HepG2 (cell line): ENCODE results near the gene SEC24A. TPM values are rescaled to one million over a fixed set of nuclear protein-coding genes. Genes with fewer than 3 reads are reported as not detected.

Source experiments
- CEBPG ChIP-seq: IDR thresholded peaks from 2 replicates; pipeline ENCODE4 v1.6.1; 2016
- EP300 ChIP-seq, 3 experiments: sonication (generic) in 1 of 3; formaldehyde crosslinking in 1 of 3; IDR thresholded peaks; 2 replicates each; pipeline versions ENCODE4 v1.5.1 to v1.6.1; 2011 to 2020; ENCODE audit warnings: low read depth in 2 of 3, low read length in 2 of 3, borderline replicate concordance in 1 of 3, improper control_type of control experiment in 1 of 3, mild to moderate bottlenecking in 1 of 3, missing genetic modification reagents in 1 of 3, moderate library complexity in 1 of 3
- GATAD1 ChIP-seq: IDR thresholded peaks from 2 replicates; pipeline ENCODE4 v1.6.1; 2016; ENCODE audit warnings: missing genetic modification reagents, missing compliant biosample characterization
- HES4 ChIP-seq: sonication (generic); formaldehyde crosslinking; IDR thresholded peaks from 2 replicates; pipeline ENCODE4 v1.9.0; 2021; ENCODE audit warnings: mild to moderate bottlenecking, missing genetic modification reagents, borderline replicate concordance
- IKZF1 ChIP-seq: fragments of 450-650 bp; IDR thresholded peaks from 2 replicates; pipeline ENCODE4 v1.7.1; 2016
- MAFF ChIP-seq: IDR thresholded peaks from 2 replicates; pipeline ENCODE4 v1.6.1; 2011; ENCODE audit warnings: low read depth, low read length, improper control_type of control experiment
- MYC ChIP-seq: sonication (generic); formaldehyde crosslinking; IDR thresholded peaks from 2 replicates; pipeline ENCODE4 v1.9.0; 2021; ENCODE audit warnings: missing genetic modification reagents, borderline replicate concordance
- MZF1 ChIP-seq: sonication (generic); formaldehyde crosslinking; IDR thresholded peaks from 2 replicates; pipeline ENCODE4 v1.8.1; 2023; ENCODE audit warnings: mild to moderate bottlenecking, missing genetic modification reagents, borderline replicate concordance
- PCBP2 ChIP-seq: fragments of 200-400 bp; formaldehyde crosslinking; optimal IDR thresholded peaks from 2 replicates; pipeline ENCODE3; 2018; ENCODE audit warnings: low read length, low read depth; ENCODE audit not compliant: poor library complexity, severe bottlenecking
- POGZ ChIP-seq: sonication (generic); formaldehyde crosslinking; IDR thresholded peaks from 2 replicates; pipeline ENCODE4 v1.4.0; 2020; ENCODE audit warnings: mild to moderate bottlenecking, missing genetic modification reagents
- RBFOX2 ChIP-seq: fragments of 200-400 bp; formaldehyde crosslinking; IDR thresholded peaks from 2 replicates; pipeline ENCODE4 v1.6.1; 2017; ENCODE audit warnings: low read depth, mild to moderate bottlenecking, low read length
- REXO4 ChIP-seq: sonication (generic); formaldehyde crosslinking; IDR thresholded peaks from 2 replicates; pipeline ENCODE4 v1.8.0; 2022; ENCODE audit warnings: missing genetic modification reagents, mild to moderate bottlenecking, borderline replicate concordance
- SALL2 ChIP-seq: sonication (generic); formaldehyde crosslinking; IDR thresholded peaks from 2 replicates; pipeline ENCODE4 v1.8.1; 2023; ENCODE audit warnings: mild to moderate bottlenecking, missing genetic modification reagents, inconsistent platforms
- SP5 ChIP-seq: IDR thresholded peaks from 2 replicates; pipeline ENCODE4 v1.6.1; 2016; ENCODE audit warnings: low read depth, borderline replicate concordance
- SSRP1 ChIP-seq: IDR thresholded peaks from 2 replicates; pipeline ENCODE4 v1.6.1; 2016; ENCODE audit warnings: control low read depth
- ZFP36L2 ChIP-seq: sonication (generic); formaldehyde crosslinking; IDR thresholded peaks from 2 replicates; pipeline ENCODE4 v1.4.0; 2020; ENCODE audit warnings: missing genetic modification reagents
- ZMYM3 ChIP-seq: sonication (generic); formaldehyde crosslinking; IDR thresholded peaks from 2 replicates; pipeline ENCODE4 v1.5.1; 2020; ENCODE audit warnings: mild to moderate bottlenecking, missing genetic modification reagents
- ZNF530 ChIP-seq: sonication (generic); formaldehyde crosslinking; IDR thresholded peaks from 2 replicates; pipeline ENCODE4 v1.5.0; 2020; ENCODE audit warnings: low read depth, mild to moderate bottlenecking, missing genetic modification reagents
- ZNF709 ChIP-seq: sonication (generic); formaldehyde crosslinking; IDR thresholded peaks from 2 replicates; pipeline ENCODE4 v1.5.0; 2020; ENCODE audit warnings: mild to moderate bottlenecking, missing genetic modification reagents
- ZNF777 ChIP-seq: sonication (generic); formaldehyde crosslinking; IDR thresholded peaks from 2 replicates; pipeline ENCODE4 v1.4.0; 2020; ENCODE audit warnings: missing genetic modification reagents
- ZSCAN30 ChIP-seq: sonication (generic); formaldehyde crosslinking; IDR thresholded peaks from 2 replicates; pipeline ENCODE4 v1.5.0; 2020; ENCODE audit warnings: mild to moderate bottlenecking, missing genetic modification reagents
- ZSCAN31 ChIP-seq: sonication (generic); formaldehyde crosslinking; IDR thresholded peaks from 2 replicates; pipeline ENCODE4 v1.5.0; 2020; ENCODE audit warnings: low read depth, mild to moderate bottlenecking, missing genetic modification reagents
- polyA plus RNA-seq, 8 experiments: library from polyadenylated mRNA; depleted of rRNA in 3 of 8; stranded (reverse) in 7 of 8; unstranded in 1 of 8; fragments of >200 nt; fragmentation: Illumina TruSeq in 4 of 8; extraction: Trizol in 4 of 8; gene quantifications; 2 replicates each; pipeline versions ENCODE4 v1.2.1 to v1.2.3, GENCODE V29; 2011 to 2016; ENCODE audit warnings: low read depth in 4 of 8, missing spikeins in 1 of 8, mixed read lengths in 1 of 8; ENCODE audit not compliant: insufficient read depth in 1 of 8
- total RNA-seq, 5 experiments: library from RNA; depleted of rRNA; stranded (reverse); fragments of >200 nt; fragmentation: Illumina TruSeq; extraction: Trizol; gene quantifications; 2 replicates each; pipeline ENCODE4 v1.2.3, GENCODE V29; 2016; ENCODE audit warnings: low read depth in 1 of 5
- TF ChIP-seq, protein P1 (sequence below): sonication (generic); formaldehyde crosslinking; IDR thresholded peaks from 2 replicates; pipeline ENCODE4 v1.5.0; 2020; ENCODE audit warnings: mild to moderate bottlenecking, missing genetic modification reagents
- TF ChIP-seq, protein P2 (sequence below): sonication (generic); formaldehyde crosslinking; IDR thresholded peaks from 2 replicates; pipeline ENCODE4 v1.4.0; 2020; ENCODE audit warnings: missing genetic modification reagents
- TF ChIP-seq, protein P3 (sequence below): sonication (generic); formaldehyde crosslinking; IDR thresholded peaks from 2 replicates; pipeline ENCODE4 v1.9.0; 2021; ENCODE audit warnings: missing genetic modification reagents, borderline replicate concordance

SEC24A gene
- total and polyA plus RNA-seq, 2 of the 13 experiments (the other 11 are each of a cell fraction or from before 2014, with no cell fraction given), result 30.5 to 56.8 TPM

DNA sequence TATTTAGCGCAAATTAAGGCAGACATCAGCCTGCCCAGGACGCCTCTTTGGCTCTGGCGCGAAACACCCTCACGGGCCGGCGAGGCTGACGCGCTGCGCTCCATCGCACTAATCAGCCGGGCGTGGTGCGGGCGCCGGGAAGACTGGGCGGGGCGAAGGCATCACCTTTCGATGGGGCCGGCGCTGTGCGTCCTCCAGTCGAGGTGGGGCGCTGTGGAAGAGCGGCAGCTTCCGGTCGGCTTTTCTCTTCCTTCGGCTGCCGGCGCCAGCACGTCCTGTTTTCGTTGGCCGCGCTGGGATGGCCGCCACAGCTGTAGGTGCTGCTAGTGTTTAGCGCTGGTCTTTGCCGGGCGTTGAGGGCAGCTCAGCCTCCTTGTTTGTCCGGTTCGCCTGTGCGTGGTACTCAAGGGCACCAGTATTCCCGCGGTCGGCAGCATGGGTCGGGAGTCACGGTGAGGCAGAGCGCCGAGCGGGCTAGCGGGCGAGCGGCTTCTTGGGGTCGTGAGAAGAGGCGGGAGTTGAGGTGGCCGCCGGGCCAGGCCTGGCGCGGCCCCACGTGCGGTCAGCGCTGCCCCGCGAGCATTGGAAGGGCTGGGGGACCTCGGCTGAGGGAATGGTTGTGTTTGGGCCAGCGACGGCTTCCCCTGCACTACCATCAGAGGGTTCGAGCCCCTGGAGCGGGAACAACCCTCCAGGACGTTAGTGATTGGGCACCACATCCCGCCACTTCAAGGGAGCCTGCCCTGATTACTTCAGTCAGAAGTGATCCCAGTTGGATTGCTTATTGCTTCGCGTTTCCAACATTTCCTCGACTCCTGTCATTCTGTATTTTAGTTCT is 110.1 kb downstream of the SEC24A start, which contains the start of gene DDX46 (continued):
- TF ChIP-seq ZSCAN31 (CRISPR knock-in tag) (peak; percentile 92), RBFOX2 (peak; percentile 96), PCBP2 (no peak), ZMYM3 (CRISPR knock-in tag) (no peak), CEBPG (CRISPR knock-in tag) (peak; percentile 29; the same call in 1 of the 2 replicates), MYC (CRISPR knock-in tag) (peak; percentile 88), IKZF1 (no peak), REXO4 (CRISPR knock-in tag) (no peak), GATAD1 (CRISPR knock-in tag) (peak; percentile 99), HES4 (CRISPR knock-in tag) (no peak), ZNF530 (CRISPR knock-in tag) (0 out of 2 replicates have a peak, but pooled peaks have one; percentile 43), POGZ (CRISPR knock-in tag) (peak; percentile 98), MZF1 (CRISPR knock-in tag) (0 out of 2 replicates have a peak, but pooled peaks have one; percentile 35), ZFP36L2 (CRISPR knock-in tag) (no peak), EP300 (IDR thresholded peaks at IDR 0.05; ENCODE audit: low read depth in 2 of 2, low read length in 2 of 2) (0 out of 4 replicates have a peak, but pooled peaks of 1 of the 2 experiments have one; percentile 7), EP300 (CRISPR knock-in tag; IDR thresholded peaks at IDR 0.05; ENCODE audit: borderline replicate concordance) (no peak; the same call in 1 of the 2 replicates), SALL2 (peak; percentile 90), ZNF709 (peak; percentile 93), ZSCAN30 (CRISPR knock-in tag) (peak; percentile 97; the same call in 1 of the 2 replicates), MAFF (no peak), SP5 (peak; percentile 73), SSRP1 (no peak), ZNF777 (CRISPR knock-in tag) (peak; percentile 63; the same call in 1 of the 2 replicates)
- TF ChIP-seq, protein P1, sequence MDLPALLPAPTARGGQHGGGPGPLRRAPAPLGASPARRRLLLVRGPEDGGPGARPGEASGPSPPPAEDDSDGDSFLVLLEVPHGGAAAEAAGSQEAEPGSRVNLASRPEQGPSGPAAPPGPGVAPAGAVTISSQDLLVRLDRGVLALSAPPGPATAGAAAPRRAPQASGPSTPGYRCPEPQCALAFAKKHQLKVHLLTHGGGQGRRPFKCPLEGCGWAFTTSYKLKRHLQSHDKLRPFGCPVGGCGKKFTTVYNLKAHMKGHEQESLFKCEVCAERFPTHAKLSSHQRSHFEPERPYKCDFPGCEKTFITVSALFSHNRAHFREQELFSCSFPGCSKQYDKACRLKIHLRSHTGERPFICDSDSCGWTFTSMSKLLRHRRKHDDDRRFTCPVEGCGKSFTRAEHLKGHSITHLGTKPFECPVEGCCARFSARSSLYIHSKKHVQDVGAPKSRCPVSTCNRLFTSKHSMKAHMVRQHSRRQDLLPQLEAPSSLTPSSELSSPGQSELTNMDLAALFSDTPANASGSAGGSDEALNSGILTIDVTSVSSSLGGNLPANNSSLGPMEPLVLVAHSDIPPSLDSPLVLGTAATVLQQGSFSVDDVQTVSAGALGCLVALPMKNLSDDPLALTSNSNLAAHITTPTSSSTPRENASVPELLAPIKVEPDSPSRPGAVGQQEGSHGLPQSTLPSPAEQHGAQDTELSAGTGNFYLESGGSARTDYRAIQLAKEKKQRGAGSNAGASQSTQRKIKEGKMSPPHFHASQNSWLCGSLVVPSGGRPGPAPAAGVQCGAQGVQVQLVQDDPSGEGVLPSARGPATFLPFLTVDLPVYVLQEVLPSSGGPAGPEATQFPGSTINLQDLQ, result peak; percentile 44; the same call in 1 of the 2 replicates
- TF ChIP-seq, protein P2, sequence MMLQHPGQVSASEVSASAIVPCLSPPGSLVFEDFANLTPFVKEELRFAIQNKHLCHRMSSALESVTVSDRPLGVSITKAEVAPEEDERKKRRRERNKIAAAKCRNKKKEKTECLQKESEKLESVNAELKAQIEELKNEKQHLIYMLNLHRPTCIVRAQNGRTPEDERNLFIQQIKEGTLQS (CRISPR knock-in tag), result 0 out of 2 replicates have a peak, but pooled peaks have one; percentile 7
- TF ChIP-seq, protein P3, sequence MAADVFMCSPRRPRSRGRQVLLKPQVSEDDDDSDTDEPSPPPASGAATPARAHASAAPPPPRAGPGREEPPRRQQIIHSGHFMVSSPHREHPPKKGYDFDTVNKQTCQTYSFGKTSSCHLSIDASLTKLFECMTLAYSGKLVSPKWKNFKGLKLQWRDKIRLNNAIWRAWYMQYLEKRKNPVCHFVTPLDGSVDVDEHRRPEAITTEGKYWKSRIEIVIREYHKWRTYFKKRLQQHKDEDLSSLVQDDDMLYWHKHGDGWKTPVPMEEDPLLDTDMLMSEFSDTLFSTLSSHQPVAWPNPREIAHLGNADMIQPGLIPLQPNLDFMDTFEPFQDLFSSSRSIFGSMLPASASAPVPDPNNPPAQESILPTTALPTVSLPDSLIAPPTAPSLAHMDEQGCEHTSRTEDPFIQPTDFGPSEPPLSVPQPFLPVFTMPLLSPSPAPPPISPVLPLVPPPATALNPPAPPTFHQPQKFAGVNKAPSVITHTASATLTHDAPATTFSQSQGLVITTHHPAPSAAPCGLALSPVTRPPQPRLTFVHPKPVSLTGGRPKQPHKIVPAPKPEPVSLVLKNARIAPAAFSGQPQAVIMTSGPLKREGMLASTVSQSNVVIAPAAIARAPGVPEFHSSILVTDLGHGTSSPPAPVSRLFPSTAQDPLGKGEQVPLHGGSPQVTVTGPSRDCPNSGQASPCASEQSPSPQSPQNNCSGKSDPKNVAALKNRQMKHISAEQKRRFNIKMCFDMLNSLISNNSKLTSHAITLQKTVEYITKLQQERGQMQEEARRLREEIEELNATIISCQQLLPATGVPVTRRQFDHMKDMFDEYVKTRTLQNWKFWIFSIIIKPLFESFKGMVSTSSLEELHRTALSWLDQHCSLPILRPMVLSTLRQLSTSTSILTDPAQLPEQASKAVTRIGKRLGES (CRISPR knock-in tag), result no peak
